WTC11 (cell line): ENCODE results near the gene TLE3. TPM values are rescaled to one million over a fixed set of nuclear protein-coding genes. Genes with fewer than 3 reads are reported as not detected.

Source experiments
- ATAC-seq: fragments of 200-7000 bp; cut with Tn5 transposase; 2 replicates; pipeline ENCODE4 v1.10.0; 2021; ENCODE audit warnings: mild to moderate bottlenecking, moderate library complexity
- CTCF ChIA-PET: fragments of 300-600 bp; sonication (Branson Sonifier 250); formaldehyde crosslinking; loops from one replicate; lab custom pipeline; 2021; ENCODE audit warnings: antibody characterized with exemption; lab: Charles Lee
- POLR2A ChIA-PET: fragments of 350-600 bp; sonication (Branson Sonifier 250); formaldehyde crosslinking; loops from one replicate; lab custom pipeline; 2021; ENCODE audit warnings: antibody characterized with exemption; lab: Charles Lee
- DNase-seq: peaks from one replicate; pipeline ENCODE4 v3.0.0; 2021; ENCODE audit warnings: low spot score
- H3K27ac Mint-ChIP-seq: 2 replicates; pipeline ENCODE4 v1.8.0; 2021; ENCODE audit warnings: mixed read lengths
- H3K27me3 Mint-ChIP-seq: 2 replicates; pipeline ENCODE4 v1.8.0; 2021; ENCODE audit warnings: low read depth, mild to moderate bottlenecking, moderate library complexity, mixed read lengths
- H3K36me3 Mint-ChIP-seq: 2 replicates; pipeline ENCODE4 v1.8.0; 2021; ENCODE audit warnings: mixed read lengths
- H3K4me1 Mint-ChIP-seq: 2 replicates; pipeline ENCODE4 v1.8.0; 2022; ENCODE audit warnings: mixed read lengths
- H3K4me3 Mint-ChIP-seq: 2 replicates; pipeline ENCODE4 v1.8.0; 2021; ENCODE audit warnings: mild to moderate bottlenecking, moderate library complexity, mixed read lengths
- H3K9me3 Mint-ChIP-seq: 2 replicates; pipeline ENCODE4 v1.8.0; 2021; ENCODE audit warnings: mixed read lengths
- AFF4 ChIP-seq: sonication (generic); formaldehyde crosslinking; IDR thresholded peaks from 2 replicates; pipeline ENCODE4 v1.8.1; 2023; ENCODE audit warnings: mild to moderate bottlenecking, missing genetic modification reagents, borderline replicate concordance
- E2F1 ChIP-seq: sonication (generic); formaldehyde crosslinking; IDR thresholded peaks from 2 replicates; pipeline ENCODE4 v1.8.0; 2022; ENCODE audit warnings: mild to moderate bottlenecking, missing genetic modification reagents
- EMX1 ChIP-seq: fragments of 250-450 bp; sonication (Bioruptor Pico); IDR thresholded peaks from 2 replicates; pipeline ENCODE4 v1.8.0; 2021; ENCODE audit warnings: mild to moderate bottlenecking
- ETV6 ChIP-seq: sonication (generic); formaldehyde crosslinking; IDR thresholded peaks from 2 replicates; pipeline ENCODE4 v1.8.1; 2022; ENCODE audit warnings: mild to moderate bottlenecking, missing genetic modification reagents
- FOXJ3 ChIP-seq: sonication (generic); formaldehyde crosslinking; IDR thresholded peaks from 2 replicates; pipeline ENCODE4 v1.9.0; 2021; ENCODE audit warnings: missing genetic modification reagents, mild to moderate bottlenecking, borderline replicate concordance
- FOXK1 ChIP-seq: sonication (generic); formaldehyde crosslinking; IDR thresholded peaks from 2 replicates; pipeline ENCODE4 v1.8.0; 2022; ENCODE audit warnings: mild to moderate bottlenecking, moderate library complexity, missing genetic modification reagents
- IRF2 ChIP-seq: sonication (generic); formaldehyde crosslinking; IDR thresholded peaks from 2 replicates; pipeline ENCODE4 v1.8.0; 2022; ENCODE audit warnings: low read depth, missing genetic modification reagents, borderline replicate concordance
- NFATC4 ChIP-seq: fragments of 250-450 bp; sonication (Bioruptor Pico); IDR thresholded peaks from 2 replicates; pipeline ENCODE4 v1.9.0; 2021; ENCODE audit warnings: mild to moderate bottlenecking
- NFYB ChIP-seq: sonication (generic); formaldehyde crosslinking; conservative IDR thresholded peaks from 2 replicates; pipeline ENCODE4 v1.8.0; 2022; ENCODE audit warnings: low read depth, missing genetic modification reagents
- ZNF232 ChIP-seq: sonication (generic); formaldehyde crosslinking; IDR thresholded peaks from 2 replicates; pipeline ENCODE4 v1.8.0; 2022; ENCODE audit warnings: mild to moderate bottlenecking, missing genetic modification reagents
- ZNF317 ChIP-seq: sonication (generic); formaldehyde crosslinking; IDR thresholded peaks from 2 replicates; pipeline ENCODE4 v1.8.1; 2023; ENCODE audit warnings: low read depth, mild to moderate bottlenecking, moderate library complexity, missing genetic modification reagents, borderline replicate concordance
- ZNF423 ChIP-seq: fragments of 250-450 bp; sonication (Bioruptor Pico); IDR thresholded peaks from 2 replicates; pipeline ENCODE4 v2.1.2; 2022; ENCODE audit warnings: mild to moderate bottlenecking, moderate library complexity
- ZNF532 ChIP-seq: fragments of 250-450 bp; sonication (Bioruptor Pico); IDR thresholded peaks from 2 replicates; pipeline ENCODE4 v1.9.0; 2021; ENCODE audit warnings: mild to moderate bottlenecking, borderline replicate concordance
- total RNA-seq: library from RNA; stranded (reverse); gene quantifications from 3 replicates; pipeline ENCODE4 v1.2.3, GENCODE V29; 2021
- TF ChIP-seq, protein P1 (sequence below): sonication (generic); formaldehyde crosslinking; IDR thresholded peaks from 2 replicates; pipeline ENCODE4 v1.8.1; 2023; ENCODE audit warnings: mild to moderate bottlenecking, moderate library complexity, missing genetic modification reagents
- TF ChIP-seq, protein P2 (sequence below): sonication (generic); formaldehyde crosslinking; IDR thresholded peaks from 2 replicates; pipeline ENCODE4 v1.8.1; 2023; ENCODE audit warnings: mild to moderate bottlenecking, missing genetic modification reagents
- TF ChIP-seq, protein P3 (sequence below): fragments of 250-450 bp; sonication (Bioruptor Pico); IDR thresholded peaks from 2 replicates; pipeline ENCODE4 v1.9.0; 2021; ENCODE audit warnings: mild to moderate bottlenecking

Gene TLE3
- total RNA-seq, 1 experiment from 2014 or later: 78.7 TPM

DNA sequence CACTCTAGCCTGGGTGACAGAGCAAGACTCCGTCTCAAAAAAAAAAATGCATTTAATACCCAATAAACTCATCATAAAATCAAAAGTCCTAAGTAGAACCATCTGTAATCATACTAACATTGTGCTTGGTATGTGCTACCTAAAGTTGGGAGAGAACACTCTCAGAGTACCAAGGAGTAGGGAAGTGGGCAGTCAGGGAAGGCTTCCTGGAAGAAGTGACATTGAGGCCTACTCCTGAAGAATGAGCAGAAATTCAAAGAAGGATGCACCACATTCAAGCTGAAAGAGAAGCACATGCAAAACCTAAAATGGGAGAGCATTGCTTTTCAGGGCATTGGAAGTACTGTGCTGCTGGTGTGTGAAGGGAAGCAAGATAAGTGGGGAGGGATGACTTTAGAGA, 54.1 kb downstream of the TLE3 start:
- POLR2A ChIA-PET: no interaction called here
- no peak for ATAC-seq
- H3K36me3 Mint-ChIP-seq: no peaks in the 10 kb centered on the region
- peaks cover 15% of the 10 kb centered on the region for H3K4me1 Mint-ChIP-seq
- CTCF ChIA-PET: interaction anchor here (0.7 kb wide), 1 partner anchor 90 kb away, joined by 3 read pairs; no protein-coding TSS in a partner anchor
- TF ChIP-seq, protein P1, sequence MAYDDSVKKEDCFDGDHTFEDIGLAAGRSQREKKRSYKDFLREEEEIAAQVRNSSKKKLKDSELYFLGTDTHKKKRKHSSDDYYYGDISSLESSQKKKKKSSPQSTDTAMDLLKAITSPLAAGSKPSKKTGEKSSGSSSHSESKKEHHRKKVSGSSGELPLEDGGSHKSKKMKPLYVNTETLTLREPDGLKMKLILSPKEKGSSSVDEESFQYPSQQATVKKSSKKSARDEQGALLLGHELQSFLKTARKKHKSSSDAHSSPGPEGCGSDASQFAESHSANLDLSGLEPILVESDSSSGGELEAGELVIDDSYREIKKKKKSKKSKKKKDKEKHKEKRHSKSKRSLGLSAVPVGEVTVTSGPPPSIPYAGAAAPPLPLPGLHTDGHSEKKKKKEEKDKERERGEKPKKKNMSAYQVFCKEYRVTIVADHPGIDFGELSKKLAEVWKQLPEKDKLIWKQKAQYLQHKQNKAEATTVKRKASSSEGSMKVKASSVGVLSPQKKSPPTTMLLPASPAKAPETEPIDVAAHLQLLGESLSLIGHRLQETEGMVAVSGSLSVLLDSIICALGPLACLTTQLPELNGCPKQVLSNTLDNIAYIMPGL: no peak
- TF ChIP-seq ZNF317 (CRISPR knock-in tag): no peak
- TF ChIP-seq E2F1: no peak
- TF ChIP-seq NFATC4 (CRISPR knock-in tag): no peak
- no peak for TF ChIP-seq FOXJ3 (CRISPR knock-in tag)
- no peak for TF ChIP-seq EMX1 (CRISPR knock-in tag)
- no peak for TF ChIP-seq FOXK1
- no peak for TF ChIP-seq ETV6
- TF ChIP-seq IRF2 (CRISPR knock-in tag): no peak
- no peak for TF ChIP-seq ZNF423 (CRISPR knock-in tag)
- TF ChIP-seq ZNF532 (CRISPR knock-in tag): no peak
- TF ChIP-seq, protein P2, sequence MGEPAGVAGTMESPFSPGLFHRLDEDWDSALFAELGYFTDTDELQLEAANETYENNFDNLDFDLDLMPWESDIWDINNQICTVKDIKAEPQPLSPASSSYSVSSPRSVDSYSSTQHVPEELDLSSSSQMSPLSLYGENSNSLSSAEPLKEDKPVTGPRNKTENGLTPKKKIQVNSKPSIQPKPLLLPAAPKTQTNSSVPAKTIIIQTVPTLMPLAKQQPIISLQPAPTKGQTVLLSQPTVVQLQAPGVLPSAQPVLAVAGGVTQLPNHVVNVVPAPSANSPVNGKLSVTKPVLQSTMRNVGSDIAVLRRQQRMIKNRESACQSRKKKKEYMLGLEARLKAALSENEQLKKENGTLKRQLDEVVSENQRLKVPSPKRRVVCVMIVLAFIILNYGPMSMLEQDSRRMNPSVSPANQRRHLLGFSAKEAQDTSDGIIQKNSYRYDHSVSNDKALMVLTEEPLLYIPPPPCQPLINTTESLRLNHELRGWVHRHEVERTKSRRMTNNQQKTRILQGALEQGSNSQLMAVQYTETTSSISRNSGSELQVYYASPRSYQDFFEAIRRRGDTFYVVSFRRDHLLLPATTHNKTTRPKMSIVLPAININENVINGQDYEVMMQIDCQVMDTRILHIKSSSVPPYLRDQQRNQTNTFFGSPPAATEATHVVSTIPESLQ: no peak
- TF ChIP-seq NFYB (CRISPR knock-in tag): no peak
- no peak for TF ChIP-seq ZNF232
- TF ChIP-seq, protein P3, sequence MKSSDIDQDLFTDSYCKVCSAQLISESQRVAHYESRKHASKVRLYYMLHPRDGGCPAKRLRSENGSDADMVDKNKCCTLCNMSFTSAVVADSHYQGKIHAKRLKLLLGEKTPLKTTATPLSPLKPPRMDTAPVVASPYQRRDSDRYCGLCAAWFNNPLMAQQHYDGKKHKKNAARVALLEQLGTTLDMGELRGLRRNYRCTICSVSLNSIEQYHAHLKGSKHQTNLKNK (CRISPR knock-in tag): no peak
- TF ChIP-seq AFF4: no peak
- H3K9me3 Mint-ChIP-seq: peaks cover 6% of the 10 kb centered on the region
- H3K4me3 Mint-ChIP-seq: no peak overlapping the region
- H3K27ac Mint-ChIP-seq: no peak overlapping the region
- no peak for DNase-seq
- H3K27me3 Mint-ChIP-seq: no peaks in the 10 kb centered on the region
